Measurements from ENCODE around the gene CTNND2. TPM values are rescaled to one million over a fixed set of nuclear protein-coding genes. Genes with fewer than 3 reads are reported as not detected.

CTNND2 gene
- total and polyA plus RNA-seq, 10 of the 15 experiments (the other 5 are each of a cell fraction or from before 2014, with no cell fraction given), result 0.02 to 0.16 (median 0.04) TPM; not detected in 7

GRCh38 chr5:11709021-11709420 is 195.2 kb downstream of the CTNND2 start (continued):
- TF ChIP-seq PBX3 (IDR thresholded peaks at IDR 0.05; ENCODE audit: insufficient replicate concordance, low read depth, low read length) (no peak), IKZF2 (IDR thresholded peaks at IDR 0.05) (no peak), SMARCA5 (IDR thresholded peaks at IDR 0.05) (no peak), KLF5 (IDR thresholded peaks at IDR 0.05; ENCODE audit: partially characterized antibody) (no peak), ZBTB11 (CRISPR knock-in tag; IDR thresholded peaks at IDR 0.05) (no peak)

- Histone ChIP-seq H3K9ac (ENCODE audit: control insufficient read depth, insufficient read depth, low read length) (no peak overlapping the region), H3K36me3 (ENCODE audit: control insufficient read depth in 2 of 2, insufficient read depth in 2 of 2, low read length in 1 of 2) (no peaks in the 10 kb centered on the region), H3K4me1 (ENCODE audit: control insufficient read depth, insufficient read depth, low read length) (no peaks in the 10 kb centered on the region), H2AFZ (ENCODE audit: control insufficient read depth, low read depth, low read length) (no peak overlapping the region), H3K27ac (ENCODE audit: control insufficient read depth, insufficient read depth) (no peak overlapping the region), H3K4me3 (no peak overlapping the region), H3K27me3 (replicated peaks in 1 of 2; ENCODE audit: control insufficient read depth in 2 of 2, insufficient read depth in 2 of 2, low read length in 1 of 2) (no peaks in the 10 kb centered on the region), H3K79me2 (ENCODE audit: control insufficient read depth, insufficient read depth, low read length) (no peaks in the 10 kb centered on the region), H3K4me2 (ENCODE audit: control insufficient read depth, insufficient read depth) (no peak overlapping the region), H4K20me1 (ENCODE audit: control insufficient read depth, insufficient read depth) (no peaks in the 10 kb centered on the region), H3K9me3 (replicated peaks; ENCODE audit: control insufficient read depth, insufficient read depth, low read length) (no peaks in the 10 kb centered on the region)
- FAIRE-seq (no peak), DNase-seq (ENCODE audit: low read depth, low spot score) (no peak), ATAC-seq (no peak)
- intact Hi-C loops (cut with micrococcal nuclease; ENCODE audit: unreplicated experiment), result no loop called here
- in situ Hi-C loops (cut with MboI), result no loop called here
- ChIA-PET SMC1A (ENCODE audit: uncharacterized antibody, unreplicated experiment) (no interaction called here), RAD21 (ENCODE audit: unreplicated experiment) (no interaction called here), POLR2A (no interaction called here), CTCF (interaction anchor here (0.9 kb wide), 1 partner anchor 14 kb away, joined by 3 read pairs; no protein-coding TSS in a partner anchor)
- 0% methylated on average over 1 of the region's 1 CpG for WGBS (ENCODE audit: insufficient coverage, insufficient replicate concordance, low lambda C conversion rate, missing lambda C conversion rate)
- TF ChIP-seq E4F1 (IDR thresholded peaks at IDR 0.05; ENCODE audit: borderline replicate concordance, partially characterized antibody) (no peak), ZNF622 (IDR thresholded peaks at IDR 0.05) (no peak), CHD2 (IDR thresholded peaks at IDR 0.05; ENCODE audit: borderline replicate concordance, low read depth, low read length) (no peak), ETV6 (conservative IDR thresholded peaks at IDR 0.05 in 1 of 2, IDR thresholded peaks at IDR 0.05 in 1 of 2; ENCODE audit: borderline replicate concordance in 1 of 2, low read depth in 1 of 2) (no peak), CBX3 (IDR thresholded peaks at IDR 0.05; ENCODE audit: borderline replicate concordance, low read depth) (no peak), BHLHE40 (IDR thresholded peaks at IDR 0.05; ENCODE audit: borderline replicate concordance in 1 of 2, low read depth in 2 of 2, low read length in 1 of 2) (no peak), HDAC2 (IDR thresholded peaks at IDR 0.05) (no peak), FOXK2 (IDR thresholded peaks at IDR 0.05) (no peak), KLF5 (IDR thresholded peaks at IDR 0.05; ENCODE audit: partially characterized antibody) (no peak)
- no TSS peak for BruUV-seq (replicated peaks)
Measured at GRCh38 chr5:11704916-11705315, 199.3 kb downstream of the CTNND2 start.

Measured in GM12878 (cell line).